HepG2 (cell line): Measurements from ENCODE around the gene NELFCD. TPM values are rescaled to one million over a fixed set of nuclear protein-coding genes. Genes with fewer than 3 reads are reported as not detected.

Source experiments
- ADNP ChIP-seq: sonication (generic); formaldehyde crosslinking; IDR thresholded peaks from 2 replicates; pipeline ENCODE4 v1.4.0; 2020; ENCODE audit warnings: missing genetic modification reagents
- ARNT2 ChIP-seq: sonication (generic); formaldehyde crosslinking; IDR thresholded peaks from 2 replicates; pipeline ENCODE4 v1.8.0; 2022; ENCODE audit warnings: mild to moderate bottlenecking, low read depth, missing genetic modification reagents, moderate library complexity
- BORCS8-MEF2B ChIP-seq: sonication (generic); formaldehyde crosslinking; IDR thresholded peaks from 2 replicates; pipeline ENCODE4 v1.8.0; 2022; ENCODE audit warnings: mild to moderate bottlenecking, missing genetic modification reagents
- CHCHD3 ChIP-seq: sonication (generic); formaldehyde crosslinking; IDR thresholded peaks from 2 replicates; pipeline ENCODE4 v1.8.0; 2022; ENCODE audit warnings: mild to moderate bottlenecking, missing genetic modification reagents, moderate library complexity
- HDAC6 ChIP-seq: fragments of 200-600 bp; sonication (generic); IDR thresholded peaks from 2 replicates; pipeline ENCODE4 v1.7.0; 2017; ENCODE audit warnings: mild to moderate bottlenecking, antibody characterized with exemption, low read length, low read depth
- MTA1 ChIP-seq: sonication (generic); formaldehyde crosslinking; IDR thresholded peaks from 2 replicates; pipeline ENCODE4 v1.4.0; 2020; ENCODE audit warnings: missing genetic modification reagents, mild to moderate bottlenecking, borderline replicate concordance
- MTF1 ChIP-seq: sonication (generic); formaldehyde crosslinking; IDR thresholded peaks from 2 replicates; pipeline ENCODE4 v1.5.0; 2020; ENCODE audit warnings: missing genetic modification reagents
- NFYB ChIP-seq: sonication (generic); formaldehyde crosslinking; IDR thresholded peaks from 2 replicates; pipeline ENCODE4 v1.4.0; 2020; ENCODE audit warnings: missing genetic modification reagents
- TBL1XR1 ChIP-seq: fragments of 150-350 bp; IDR thresholded peaks from 2 replicates; pipeline ENCODE4 v1.6.1; 2014; ENCODE audit warnings: borderline replicate concordance, low read length; ENCODE audit not compliant: partially characterized antibody
- ZFP1 ChIP-seq: IDR thresholded peaks from 2 replicates; pipeline ENCODE4 v1.6.1; 2016
- ZFP41 ChIP-seq: sonication (generic); formaldehyde crosslinking; IDR thresholded peaks from 2 replicates; pipeline ENCODE4 v1.4.0; 2020; ENCODE audit warnings: mild to moderate bottlenecking, missing genetic modification reagents, borderline replicate concordance
- ZMAT3 ChIP-seq: sonication (generic); formaldehyde crosslinking; conservative IDR thresholded peaks from 2 replicates; pipeline ENCODE4 v1.7.0; 2021; ENCODE audit warnings: missing genetic modification reagents
- ZNF382 ChIP-seq: sonication (generic); formaldehyde crosslinking; IDR thresholded peaks from 2 replicates; pipeline ENCODE4 v1.5.0; 2020; ENCODE audit warnings: missing genetic modification reagents, mild to moderate bottlenecking, borderline replicate concordance
- ZNF44 ChIP-seq: sonication (generic); formaldehyde crosslinking; IDR thresholded peaks from 2 replicates; pipeline ENCODE4 v1.5.1; 2020; ENCODE audit warnings: mild to moderate bottlenecking, missing genetic modification reagents
- ZNF572 ChIP-seq: sonication (generic); formaldehyde crosslinking; IDR thresholded peaks from 2 replicates; pipeline ENCODE4 v1.5.1; 2020; ENCODE audit warnings: mild to moderate bottlenecking, missing genetic modification reagents
- ZNF724P ChIP-seq: sonication (generic); formaldehyde crosslinking; IDR thresholded peaks from 2 replicates; pipeline ENCODE4 v1.8.0; 2022; ENCODE audit warnings: missing genetic modification reagents, borderline replicate concordance
- polyA plus RNA-seq, 8 experiments: library from polyadenylated mRNA; depleted of rRNA in 3 of 8; stranded (reverse) in 7 of 8; unstranded in 1 of 8; fragments of >200 nt; fragmentation: Illumina TruSeq in 4 of 8; extraction: Trizol in 4 of 8; gene quantifications; 2 replicates each; pipeline versions ENCODE4 v1.2.1 to v1.2.3, GENCODE V29; 2011 to 2016; ENCODE audit warnings: low read depth in 4 of 8, missing spikeins in 1 of 8, mixed read lengths in 1 of 8; ENCODE audit not compliant: insufficient read depth in 1 of 8
- total RNA-seq, 5 experiments: library from RNA; depleted of rRNA; stranded (reverse); fragments of >200 nt; fragmentation: Illumina TruSeq; extraction: Trizol; gene quantifications; 2 replicates each; pipeline ENCODE4 v1.2.3, GENCODE V29; 2016; ENCODE audit warnings: low read depth in 1 of 5
- TF ChIP-seq, protein P1 (sequence below): sonication (generic); formaldehyde crosslinking; IDR thresholded peaks from 2 replicates; pipeline ENCODE4 v1.8.0; 2023; ENCODE audit warnings: mild to moderate bottlenecking, missing genetic modification reagents
- TF ChIP-seq, protein P2 (sequence below): sonication (generic); formaldehyde crosslinking; IDR thresholded peaks from 2 replicates; pipeline ENCODE4 v1.4.0; 2020; ENCODE audit warnings: mild to moderate bottlenecking, missing genetic modification reagents
- TF ChIP-seq, protein P3 (sequence below): sonication (generic); formaldehyde crosslinking; IDR thresholded peaks from 2 replicates; pipeline ENCODE4 v1.4.0; 2020; ENCODE audit warnings: missing genetic modification reagents
- TF ChIP-seq, protein P4 (sequence below): sonication (generic); formaldehyde crosslinking; conservative IDR thresholded peaks from 2 replicates; pipeline ENCODE4 v1.4.0; 2020; ENCODE audit warnings: missing genetic modification reagents
- TF ChIP-seq, protein P5 (sequence below): sonication (generic); formaldehyde crosslinking; IDR thresholded peaks from 2 replicates; pipeline ENCODE4 v1.8.0; 2022; ENCODE audit warnings: low read depth, missing genetic modification reagents
- TF ChIP-seq, protein P6 (sequence below): sonication (generic); formaldehyde crosslinking; IDR thresholded peaks from 2 replicates; pipeline ENCODE4 v1.4.0; 2020; ENCODE audit warnings: missing genetic modification reagents
- TF ChIP-seq, protein P7 (sequence below): sonication (generic); formaldehyde crosslinking; IDR thresholded peaks from 2 replicates; pipeline ENCODE4 v1.8.1; 2023; ENCODE audit warnings: missing genetic modification reagents, mild to moderate bottlenecking, borderline replicate concordance

The NELFCD gene
- total and polyA plus RNA-seq, 2 of the 13 experiments (the other 11 are each of a cell fraction or from before 2014, with no cell fraction given): 159 to 203 TPM

DNA sequence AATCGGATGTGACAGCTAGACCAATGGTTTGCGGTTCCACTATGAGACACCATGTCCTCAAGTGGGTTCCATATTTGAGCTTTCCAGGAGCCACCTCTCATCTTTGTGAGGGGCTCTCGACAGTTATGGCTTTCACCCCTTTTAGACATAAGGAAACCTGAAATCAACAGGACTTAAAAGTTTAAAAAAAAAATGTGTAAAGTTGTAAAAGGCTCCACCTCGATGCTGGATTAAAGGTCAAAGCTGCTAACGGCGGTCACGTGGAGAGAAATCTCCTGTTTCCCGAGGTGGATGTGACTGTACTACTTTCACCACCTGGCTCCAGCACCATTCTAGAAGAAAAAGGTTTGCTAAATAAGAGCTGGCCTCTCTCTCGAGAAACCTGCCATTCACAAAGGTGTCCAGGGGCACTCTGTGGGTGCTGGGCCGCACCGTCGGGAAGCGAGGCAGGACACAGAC is 50.5 kb downstream of the NELFCD start (continued):
- TF ChIP-seq, protein P1, sequence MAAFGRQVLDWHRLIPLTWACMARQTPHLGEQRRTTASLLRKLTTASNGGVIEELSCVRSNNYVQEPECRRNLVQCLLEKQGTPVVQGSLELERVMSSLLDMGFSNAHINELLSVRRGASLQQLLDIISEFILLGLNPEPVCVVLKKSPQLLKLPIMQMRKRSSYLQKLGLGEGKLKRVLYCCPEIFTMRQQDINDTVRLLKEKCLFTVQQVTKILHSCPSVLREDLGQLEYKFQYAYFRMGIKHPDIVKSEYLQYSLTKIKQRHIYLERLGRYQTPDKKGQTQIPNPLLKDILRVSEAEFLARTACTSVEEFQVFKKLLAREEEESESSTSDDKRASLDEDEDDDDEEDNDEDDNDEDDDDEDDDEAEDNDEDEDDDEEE (CRISPR knock-in tag): peak; percentile 96; the same call in 1 of the 2 replicates
- TF ChIP-seq ADNP (no peak), ZFP41 (CRISPR knock-in tag) (no peak), CHCHD3 (CRISPR knock-in tag) (no peak), TBL1XR1 (no peak), ZNF382 (CRISPR knock-in tag) (no peak), MTA1 (CRISPR knock-in tag) (no peak), ARNT2 (CRISPR knock-in tag) (no peak), ZNF44 (CRISPR knock-in tag) (no peak), NFYB (CRISPR knock-in tag) (no peak; the same call in 1 of the 2 replicates), ZNF572 (CRISPR knock-in tag) (no peak), MTF1 (CRISPR knock-in tag) (no peak), ZMAT3 (no peak), HDAC6 (no peak), ZFP1 (CRISPR knock-in tag) (no peak), ZNF724P (CRISPR knock-in tag) (no peak), BORCS8-MEF2B (CRISPR knock-in tag) (no peak)
- TF ChIP-seq, protein P2, sequence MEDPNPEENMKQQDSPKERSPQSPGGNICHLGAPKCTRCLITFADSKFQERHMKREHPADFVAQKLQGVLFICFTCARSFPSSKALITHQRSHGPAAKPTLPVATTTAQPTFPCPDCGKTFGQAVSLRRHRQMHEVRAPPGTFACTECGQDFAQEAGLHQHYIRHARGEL (CRISPR knock-in tag): no peak
- TF ChIP-seq, protein P3, sequence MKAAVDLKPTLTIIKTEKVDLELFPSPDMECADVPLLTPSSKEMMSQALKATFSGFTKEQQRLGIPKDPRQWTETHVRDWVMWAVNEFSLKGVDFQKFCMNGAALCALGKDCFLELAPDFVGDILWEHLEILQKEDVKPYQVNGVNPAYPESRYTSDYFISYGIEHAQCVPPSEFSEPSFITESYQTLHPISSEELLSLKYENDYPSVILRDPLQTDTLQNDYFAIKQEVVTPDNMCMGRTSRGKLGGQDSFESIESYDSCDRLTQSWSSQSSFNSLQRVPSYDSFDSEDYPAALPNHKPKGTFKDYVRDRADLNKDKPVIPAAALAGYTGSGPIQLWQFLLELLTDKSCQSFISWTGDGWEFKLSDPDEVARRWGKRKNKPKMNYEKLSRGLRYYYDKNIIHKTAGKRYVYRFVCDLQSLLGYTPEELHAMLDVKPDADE (CRISPR knock-in tag): no peak
- TF ChIP-seq, protein P4, sequence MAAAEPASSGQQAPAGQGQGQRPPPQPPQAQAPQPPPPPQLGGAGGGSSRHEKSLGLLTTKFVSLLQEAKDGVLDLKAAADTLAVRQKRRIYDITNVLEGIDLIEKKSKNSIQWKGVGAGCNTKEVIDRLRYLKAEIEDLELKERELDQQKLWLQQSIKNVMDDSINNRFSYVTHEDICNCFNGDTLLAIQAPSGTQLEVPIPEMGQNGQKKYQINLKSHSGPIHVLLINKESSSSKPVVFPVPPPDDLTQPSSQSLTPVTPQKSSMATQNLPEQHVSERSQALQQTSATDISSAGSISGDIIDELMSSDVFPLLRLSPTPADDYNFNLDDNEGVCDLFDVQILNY (CRISPR knock-in tag): no peak
- TF ChIP-seq, protein P5, sequence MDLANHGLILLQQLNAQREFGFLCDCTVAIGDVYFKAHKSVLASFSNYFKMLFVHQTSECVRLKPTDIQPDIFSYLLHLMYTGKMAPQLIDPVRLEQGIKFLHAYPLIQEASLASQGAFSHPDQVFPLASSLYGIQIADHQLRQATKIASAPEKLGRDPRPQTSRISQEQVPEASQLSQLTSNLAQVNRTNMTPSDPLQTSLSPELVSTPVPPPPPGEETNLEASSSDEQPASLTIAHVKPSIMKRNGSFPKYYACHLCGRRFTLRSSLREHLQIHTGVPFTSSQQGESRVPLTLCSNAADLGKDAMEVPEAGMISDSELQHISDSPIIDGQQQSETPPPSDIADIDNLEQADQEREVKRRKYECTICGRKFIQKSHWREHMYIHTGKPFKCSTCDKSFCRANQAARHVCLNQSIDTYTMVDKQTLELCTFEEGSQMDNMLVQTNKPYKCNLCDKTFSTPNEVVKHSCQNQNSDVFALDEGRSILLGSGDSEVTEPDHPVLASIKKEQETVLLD (CRISPR knock-in tag): no peak; the same call in 1 of the 2 replicates
- TF ChIP-seq, protein P6, sequence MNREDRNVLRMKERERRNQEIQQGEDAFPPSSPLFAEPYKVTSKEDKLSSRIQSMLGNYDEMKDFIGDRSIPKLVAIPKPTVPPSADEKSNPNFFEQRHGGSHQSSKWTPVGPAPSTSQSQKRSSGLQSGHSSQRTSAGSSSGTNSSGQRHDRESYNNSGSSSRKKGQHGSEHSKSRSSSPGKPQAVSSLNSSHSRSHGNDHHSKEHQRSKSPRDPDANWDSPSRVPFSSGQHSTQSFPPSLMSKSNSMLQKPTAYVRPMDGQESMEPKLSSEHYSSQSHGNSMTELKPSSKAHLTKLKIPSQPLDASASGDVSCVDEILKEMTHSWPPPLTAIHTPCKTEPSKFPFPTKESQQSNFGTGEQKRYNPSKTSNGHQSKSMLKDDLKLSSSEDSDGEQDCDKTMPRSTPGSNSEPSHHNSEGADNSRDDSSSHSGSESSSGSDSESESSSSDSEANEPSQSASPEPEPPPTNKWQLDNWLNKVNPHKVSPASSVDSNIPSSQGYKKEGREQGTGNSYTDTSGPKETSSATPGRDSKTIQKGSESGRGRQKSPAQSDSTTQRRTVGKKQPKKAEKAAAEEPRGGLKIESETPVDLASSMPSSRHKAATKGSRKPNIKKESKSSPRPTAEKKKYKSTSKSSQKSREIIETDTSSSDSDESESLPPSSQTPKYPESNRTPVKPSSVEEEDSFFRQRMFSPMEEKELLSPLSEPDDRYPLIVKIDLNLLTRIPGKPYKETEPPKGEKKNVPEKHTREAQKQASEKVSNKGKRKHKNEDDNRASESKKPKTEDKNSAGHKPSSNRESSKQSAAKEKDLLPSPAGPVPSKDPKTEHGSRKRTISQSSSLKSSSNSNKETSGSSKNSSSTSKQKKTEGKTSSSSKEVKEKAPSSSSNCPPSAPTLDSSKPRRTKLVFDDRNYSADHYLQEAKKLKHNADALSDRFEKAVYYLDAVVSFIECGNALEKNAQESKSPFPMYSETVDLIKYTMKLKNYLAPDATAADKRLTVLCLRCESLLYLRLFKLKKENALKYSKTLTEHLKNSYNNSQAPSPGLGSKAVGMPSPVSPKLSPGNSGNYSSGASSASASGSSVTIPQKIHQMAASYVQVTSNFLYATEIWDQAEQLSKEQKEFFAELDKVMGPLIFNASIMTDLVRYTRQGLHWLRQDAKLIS (CRISPR knock-in tag): 0 out of 2 replicates have a peak, but pooled peaks have one; percentile 90
- TF ChIP-seq, protein P7, sequence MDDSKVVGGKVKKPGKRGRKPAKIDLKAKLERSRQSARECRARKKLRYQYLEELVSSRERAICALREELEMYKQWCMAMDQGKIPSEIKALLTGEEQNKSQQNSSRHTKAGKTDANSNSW (CRISPR knock-in tag): no peak
